D721Med (cell line): ENCODE measurements around the gene SLC6A17.

Experiments used
- DNase-seq: peaks from one replicate; pipeline ENCODE4 v3.0.0; 2011; ENCODE audit warnings: low spot score; ENCODE audit not compliant: insufficient read length
- FAIRE-seq: peaks from 2 replicates; lab custom pipeline; 2011; peaks lifted over from hg19 to GRCh38; lab: Jason Lieb, UNC
- TF ChIP-seq, protein P1 (sequence below): IDR thresholded peaks from 2 replicates; pipeline ENCODE4 v1.5.1; 2012; ENCODE audit warnings: mild to moderate bottlenecking, control low read depth; ENCODE audit not compliant: insufficient read depth; ENCODE audit errors: missing control alignments

Gene SLC6A17

GRCh38 chr1:110241516-110241915 is 91.2 kb downstream of the SLC6A17 start:
- TF ChIP-seq, protein P1, sequence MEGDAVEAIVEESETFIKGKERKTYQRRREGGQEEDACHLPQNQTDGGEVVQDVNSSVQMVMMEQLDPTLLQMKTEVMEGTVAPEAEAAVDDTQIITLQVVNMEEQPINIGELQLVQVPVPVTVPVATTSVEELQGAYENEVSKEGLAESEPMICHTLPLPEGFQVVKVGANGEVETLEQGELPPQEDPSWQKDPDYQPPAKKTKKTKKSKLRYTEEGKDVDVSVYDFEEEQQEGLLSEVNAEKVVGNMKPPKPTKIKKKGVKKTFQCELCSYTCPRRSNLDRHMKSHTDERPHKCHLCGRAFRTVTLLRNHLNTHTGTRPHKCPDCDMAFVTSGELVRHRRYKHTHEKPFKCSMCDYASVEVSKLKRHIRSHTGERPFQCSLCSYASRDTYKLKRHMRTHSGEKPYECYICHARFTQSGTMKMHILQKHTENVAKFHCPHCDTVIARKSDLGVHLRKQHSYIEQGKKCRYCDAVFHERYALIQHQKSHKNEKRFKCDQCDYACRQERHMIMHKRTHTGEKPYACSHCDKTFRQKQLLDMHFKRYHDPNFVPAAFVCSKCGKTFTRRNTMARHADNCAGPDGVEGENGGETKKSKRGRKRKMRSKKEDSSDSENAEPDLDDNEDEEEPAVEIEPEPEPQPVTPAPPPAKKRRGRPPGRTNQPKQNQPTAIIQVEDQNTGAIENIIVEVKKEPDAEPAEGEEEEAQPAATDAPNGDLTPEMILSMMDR = no peak
- DNase-seq = no peak
- no peak for FAIRE-seq

GRCh38 chr1:110242062-110242461 is 91.8 kb downstream of the SLC6A17 start:
- TF ChIP-seq, protein P1 = no peak
- FAIRE-seq (no peak), DNase-seq (no peak)

DNA sequence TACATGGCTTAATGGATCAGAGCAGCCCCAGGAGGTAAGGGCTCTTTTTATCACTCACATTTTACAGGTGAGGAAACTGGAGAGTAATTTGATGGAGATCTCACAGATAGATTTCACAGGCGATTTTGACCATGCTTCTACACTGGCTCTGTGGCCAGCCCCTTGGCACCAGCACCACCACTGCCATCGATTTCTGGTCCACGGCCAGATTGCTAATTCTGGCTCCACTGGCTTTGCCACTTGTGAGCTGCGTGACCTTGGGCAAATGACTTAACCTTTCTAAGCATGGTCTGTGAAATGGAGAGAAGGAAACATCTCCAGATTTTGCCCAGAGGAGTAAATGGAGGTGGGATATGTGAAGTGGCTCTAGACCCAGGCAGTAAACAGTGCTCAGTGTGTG is 92.4 kb downstream of the SLC6A17 start:
- TF ChIP-seq, protein P1 = no peak
- DNase-seq (no peak), FAIRE-seq (no peak)

DNA sequence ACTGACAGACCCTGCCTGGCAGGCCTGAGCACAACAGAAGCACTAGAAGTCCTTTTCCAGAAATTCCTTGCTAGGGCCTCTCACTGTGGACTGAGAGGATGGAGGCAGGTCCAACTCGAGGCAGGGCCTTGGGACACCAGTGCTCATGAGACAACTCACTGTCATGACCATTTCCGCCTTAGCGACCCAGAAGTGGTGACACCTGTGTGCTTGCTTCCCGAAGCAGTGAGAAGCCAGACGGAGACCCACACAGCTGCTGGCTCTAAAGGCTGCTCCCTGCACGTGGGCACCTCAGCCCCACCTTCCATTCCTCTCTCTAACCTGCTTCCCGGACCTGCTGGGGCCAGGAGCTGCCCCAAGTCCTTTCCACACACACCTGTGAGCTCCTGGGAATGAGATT is 92.9 kb downstream of the SLC6A17 start:
- TF ChIP-seq, protein P1 = no peak
- DNase-seq = no peak
- FAIRE-seq = no peak

GRCh38 chr1:110243574-110243973 is 93.3 kb downstream of the SLC6A17 start:
- FAIRE-seq (no peak), DNase-seq (no peak)
- TF ChIP-seq, protein P1 = no peak

GRCh38 chr1:110245876-110246620 is 95.8 kb downstream of the SLC6A17 start:
- DNase-seq (no peak), FAIRE-seq (no peak)
- TF ChIP-seq, protein P1 = no peak

GRCh38 chr1:110248746-110249145 is 98.5 kb downstream of the SLC6A17 start:
- FAIRE-seq (no peak), DNase-seq (no peak)
- TF ChIP-seq, protein P1 = no peak
